RCC 7860 (cell line): ENCODE results near the gene AIG1.

Experiments used
- DNase-seq: peaks from one replicate; pipeline ENCODE4 v3.0.0-alpha.2; 2015; ENCODE audit warnings: low spot score
- FAIRE-seq: peaks from 2 replicates; lab custom pipeline; 2012; peaks lifted over from hg19 to GRCh38; lab: Jason Lieb, UNC

AIG1 gene

GRCh38 chr6:143258945-143259344 is 198.3 kb downstream of the AIG1 start:
- no peak for FAIRE-seq
- no peak for DNase-seq

GRCh38 chr6:143260857-143261256 is 200.2 kb downstream of the AIG1 start:
- no peak for FAIRE-seq

GRCh38 chr6:143261899-143262436 is 201.3 kb downstream of the AIG1 start:
- FAIRE-seq: no peak
- no peak for DNase-seq

More at GRCh38 chr6:143260857-143261256, 200.2 kb downstream of the AIG1 start:
- DNase-seq: no peak

GRCh38 chr6:143262859-143263258 is 202.2 kb downstream of the AIG1 start:
- no peak for FAIRE-seq

GRCh38 chr6:143264379-143264778 is 203.7 kb downstream of the AIG1 start:
- FAIRE-seq (no peak), DNase-seq (no peak)

More at GRCh38 chr6:143262859-143263258, 202.2 kb downstream of the AIG1 start:
- no peak for DNase-seq

GRCh38 chr6:143264986-143265764 is 204.5 kb downstream of the AIG1 start:
- no peak for DNase-seq
- FAIRE-seq: no peak

- no peak for FAIRE-seq
- DNase-seq: no peak
Measured at GRCh38 chr6:143267760-143268159, 207.1 kb downstream of the AIG1 start.

GRCh38 chr6:143268439-143268838 is 207.8 kb downstream of the AIG1 start:
- DNase-seq (no peak), FAIRE-seq (no peak)

GRCh38 chr6:143270026-143270425 is 209.3 kb downstream of the AIG1 start:
- FAIRE-seq (no peak), DNase-seq (peak; percentile 17)

- FAIRE-seq (no peak), DNase-seq (peak; percentile 54)
Measured at GRCh38 chr6:143271024-143271423, 210.3 kb downstream of the AIG1 start.

GRCh38 chr6:143276436-143276835 is 215.7 kb downstream of the AIG1 start:
- no peak for FAIRE-seq
- no peak for DNase-seq

- DNase-seq: no peak
Measured at GRCh38 chr6:143279385-143279784, 218.7 kb downstream of the AIG1 start.

GRCh38 chr6:143283887-143284645 is 223.4 kb downstream of the AIG1 start:
- no peak for FAIRE-seq

More at GRCh38 chr6:143279385-143279784, 218.7 kb downstream of the AIG1 start:
- no peak for FAIRE-seq

GRCh38 chr6:143286251-143286795 is 225.6 kb downstream of the AIG1 start:
- no peak for DNase-seq
- no peak for FAIRE-seq

More at GRCh38 chr6:143283887-143284645, 223.4 kb downstream of the AIG1 start:
- no peak for DNase-seq

- FAIRE-seq: no peak
- no peak for DNase-seq
Measured at GRCh38 chr6:143288923-143289322, 228.2 kb downstream of the AIG1 start.

- DNase-seq (no peak), FAIRE-seq (no peak)
Measured at GRCh38 chr6:143290206-143290605, 229.5 kb downstream of the AIG1 start.

GRCh38 chr6:143293523-143293922 is 232.8 kb downstream of the AIG1 start:
- FAIRE-seq: no peak

GRCh38 chr6:143294265-143294860 is 233.7 kb downstream of the AIG1 start:
- FAIRE-seq (no peak), DNase-seq (no peak)

More at GRCh38 chr6:143293523-143293922, 232.8 kb downstream of the AIG1 start:
- DNase-seq: no peak

- FAIRE-seq (no peak), DNase-seq (no peak)
Measured at GRCh38 chr6:143295932-143296331, 235.2 kb downstream of the AIG1 start.

- FAIRE-seq (no peak), DNase-seq (no peak)
Measured at GRCh38 chr6:143298071-143298470, 237.4 kb downstream of the AIG1 start.
